ENCODE data around the gene EIF4A2.

DNA sequence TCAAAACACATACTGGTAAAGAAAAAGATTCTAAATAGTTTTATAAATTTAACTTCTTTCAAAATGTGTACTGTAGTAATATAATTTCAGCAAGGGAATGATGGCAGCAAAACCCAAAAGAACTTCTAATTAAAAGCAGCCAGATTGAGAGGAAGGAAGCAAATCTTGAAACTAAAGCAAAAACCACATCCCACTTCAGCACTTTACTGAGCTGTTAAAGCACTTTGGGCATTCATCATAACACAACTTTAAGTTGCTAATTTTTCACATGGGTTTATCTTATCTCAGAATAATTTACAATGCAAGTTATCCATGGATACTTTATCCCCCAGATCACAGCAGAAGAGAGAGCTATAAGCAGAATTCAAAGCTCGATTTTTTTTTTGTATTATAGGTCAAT lies 16.9 kb downstream of the EIF4A2 start:
- TF ChIP-seq BHLHE40 (IDR thresholded peaks at IDR 0.05; ENCODE audit: borderline replicate concordance) (no peak), HDGF (IDR thresholded peaks at IDR 0.05; ENCODE audit: borderline replicate concordance) (no peak), NFRKB (IDR thresholded peaks at IDR 0.05) (no peak), FOXK2 (IDR thresholded peaks at IDR 0.05) (no peak), ZNF384 (IDR thresholded peaks at IDR 0.05) (no peak), ARNT (IDR thresholded peaks at IDR 0.05) (no peak), FOXA1 (IDR thresholded peaks at IDR 0.05) (no peak), TARDBP (IDR thresholded peaks at IDR 0.05) (no peak)
- TF ChIP-seq, protein P1, sequence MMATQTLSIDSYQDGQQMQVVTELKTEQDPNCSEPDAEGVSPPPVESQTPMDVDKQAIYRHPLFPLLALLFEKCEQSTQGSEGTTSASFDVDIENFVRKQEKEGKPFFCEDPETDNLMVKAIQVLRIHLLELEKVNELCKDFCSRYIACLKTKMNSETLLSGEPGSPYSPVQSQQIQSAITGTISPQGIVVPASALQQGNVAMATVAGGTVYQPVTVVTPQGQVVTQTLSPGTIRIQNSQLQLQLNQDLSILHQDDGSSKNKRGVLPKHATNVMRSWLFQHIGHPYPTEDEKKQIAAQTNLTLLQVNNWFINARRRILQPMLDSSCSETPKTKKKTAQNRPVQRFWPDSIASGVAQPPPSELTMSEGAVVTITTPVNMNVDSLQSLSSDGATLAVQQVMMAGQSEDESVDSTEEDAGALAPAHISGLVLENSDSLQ (IDR thresholded peaks at IDR 0.05): no peak

Data from HEK293T (cell line).